ENCODE results near the gene CACNA1E. TPM values are rescaled to one million over a fixed set of nuclear protein-coding genes. Genes with fewer than 3 reads are reported as not detected.

CACNA1E gene
- total and polyA plus RNA-seq, 9 donors = 0.17 to 0.70 (median 0.38) TPM

GRCh38 chr1:181626279-181626938, 143.1 kb downstream of the CACNA1E start:
- Histone ChIP-seq H3K27ac (ENCODE audit: low read length) (no peak overlapping the region), H3K4me3 (ENCODE audit: low read length) (no peak overlapping the region), H3K9me3 (replicated peaks; ENCODE audit: control insufficient read depth, low read depth, low read length) (no peaks in the 10 kb centered on the region), H3K27me3 (ENCODE audit: control insufficient read depth, insufficient read depth, low read length) (no peaks in the 10 kb centered on the region), H3K4me1 (ENCODE audit: control insufficient read depth, insufficient read depth, low read length) (no peaks in the 10 kb centered on the region), H3K36me3 (ENCODE audit: control insufficient read depth, insufficient read depth, low read length) (no peaks in the 10 kb centered on the region)
- no peak for DNase-seq
- WGBS (ENCODE audit: insufficient coverage) = 63% methylated on average over 1 of the region's 5 CpGs

- WGBS (ENCODE audit: insufficient coverage) = 65% methylated on average over 2 of the region's 2 CpGs
Observed at GRCh38 chr1:181630398-181630797, 147.1 kb downstream of the CACNA1E start.

DNA sequence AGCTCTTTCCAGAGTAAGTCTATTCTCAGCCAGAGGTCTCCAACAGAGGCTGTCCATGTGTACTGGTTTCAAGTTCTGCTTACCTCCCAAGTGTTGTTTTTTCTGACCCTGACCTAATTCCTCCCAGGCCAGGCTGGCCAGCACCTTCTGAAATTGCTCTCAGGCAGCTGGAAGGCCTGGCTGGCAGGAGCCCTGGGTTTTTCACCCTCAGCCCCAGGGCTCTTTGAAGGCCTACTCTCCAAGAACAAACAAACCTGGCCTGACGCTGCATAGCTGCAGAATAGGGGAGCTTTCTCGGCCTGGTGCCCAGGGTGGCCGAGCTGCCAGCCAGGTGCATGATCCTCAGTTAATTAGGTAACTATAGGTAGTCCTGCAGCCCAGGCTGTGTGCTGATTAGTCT, 147.5 kb downstream of the CACNA1E start:
- H3K36me3 ChIP-seq (ENCODE audit: control insufficient read depth, insufficient read depth, low read length) = no peaks in the 10 kb centered on the region
- WGBS (ENCODE audit: insufficient coverage) = 76% methylated on average over 3 of the region's 3 CpGs
- H3K27me3 ChIP-seq (ENCODE audit: control insufficient read depth, insufficient read depth, low read length) = no peaks in the 10 kb centered on the region
- no peak overlapping the region for H3K27ac ChIP-seq (ENCODE audit: low read length)
- peak; percentile 3 for DNase-seq
- H3K9me3 ChIP-seq (replicated peaks; ENCODE audit: control insufficient read depth, low read depth, low read length) = no peaks in the 10 kb centered on the region
- H3K4me1 ChIP-seq (ENCODE audit: control insufficient read depth, insufficient read depth, low read length) = no peaks in the 10 kb centered on the region
- no peak overlapping the region for H3K4me3 ChIP-seq (ENCODE audit: low read length)

More at GRCh38 chr1:181630398-181630797, 147.1 kb downstream of the CACNA1E start:
- Histone ChIP-seq H3K9me3 (replicated peaks; ENCODE audit: control insufficient read depth, low read depth, low read length) (no peaks in the 10 kb centered on the region), H3K27me3 (ENCODE audit: control insufficient read depth, insufficient read depth, low read length) (no peaks in the 10 kb centered on the region), H3K4me3 (ENCODE audit: low read length) (no peak overlapping the region), H3K27ac (ENCODE audit: low read length) (no peak overlapping the region), H3K4me1 (ENCODE audit: control insufficient read depth, insufficient read depth, low read length) (no peaks in the 10 kb centered on the region), H3K36me3 (ENCODE audit: control insufficient read depth, insufficient read depth, low read length) (no peaks in the 10 kb centered on the region)
- no peak for DNase-seq

GRCh38 chr1:181632492-181632891, 149.2 kb downstream of the CACNA1E start:
- WGBS (ENCODE audit: insufficient coverage) = 17% methylated on average over 1 of the region's 1 CpG
- peaks cover under 1% of the 10 kb centered on the region for H3K4me1 ChIP-seq (ENCODE audit: control insufficient read depth, insufficient read depth, low read length)
- no peak for DNase-seq
- no peaks in the 10 kb centered on the region for H3K9me3 ChIP-seq (replicated peaks; ENCODE audit: control insufficient read depth, low read depth, low read length)
- no peak overlapping the region for H3K27ac ChIP-seq (ENCODE audit: low read length)
- no peaks in the 10 kb centered on the region for H3K27me3 ChIP-seq (ENCODE audit: control insufficient read depth, insufficient read depth, low read length)
- no peak overlapping the region for H3K4me3 ChIP-seq (ENCODE audit: low read length)
- no peaks in the 10 kb centered on the region for H3K36me3 ChIP-seq (ENCODE audit: control insufficient read depth, insufficient read depth, low read length)

- 87% methylated on average over 3 of the region's 6 CpGs for WGBS (ENCODE audit: insufficient coverage)
- Histone ChIP-seq H3K27ac (ENCODE audit: low read length) (no peak overlapping the region), H3K27me3 (ENCODE audit: control insufficient read depth, insufficient read depth, low read length) (no peaks in the 10 kb centered on the region), H3K4me3 (ENCODE audit: low read length) (no peak overlapping the region), H3K4me1 (ENCODE audit: control insufficient read depth, insufficient read depth, low read length) (peaks cover 5% of the 10 kb centered on the region), H3K36me3 (ENCODE audit: control insufficient read depth, insufficient read depth, low read length) (no peaks in the 10 kb centered on the region), H3K9me3 (replicated peaks; ENCODE audit: control insufficient read depth, low read depth, low read length) (no peaks in the 10 kb centered on the region)
- no peak for DNase-seq
Observed at GRCh38 chr1:181632960-181633359, 149.6 kb downstream of the CACNA1E start.

- Histone ChIP-seq H3K27me3 (ENCODE audit: control insufficient read depth, insufficient read depth, low read length) (no peaks in the 10 kb centered on the region), H3K9me3 (replicated peaks; ENCODE audit: control insufficient read depth, low read depth, low read length) (no peaks in the 10 kb centered on the region), H3K4me3 (ENCODE audit: low read length) (no peak overlapping the region), H3K4me1 (ENCODE audit: control insufficient read depth, insufficient read depth, low read length) (peaks cover 7% of the 10 kb centered on the region), H3K36me3 (ENCODE audit: control insufficient read depth, insufficient read depth, low read length) (no peaks in the 10 kb centered on the region), H3K27ac (ENCODE audit: low read length) (no peak overlapping the region)
- whole genome bisulfite sequencing (ENCODE audit: insufficient coverage) = no CpG with 5 or more reads among the region's 1 CpG
- DNase-seq = no peak
Observed at GRCh38 chr1:181635110-181635509, 151.8 kb downstream of the CACNA1E start.

GRCh38 chr1:181637998-181638397, 154.7 kb downstream of the CACNA1E start:
- peak; percentile 22 for DNase-seq

GRCh38 chr1:181640956-181641355, 157.6 kb downstream of the CACNA1E start:
- 100% methylated on average over 1 of the region's 3 CpGs for whole genome bisulfite sequencing (ENCODE audit: insufficient coverage)
- Histone ChIP-seq H3K36me3 (ENCODE audit: control insufficient read depth, insufficient read depth, low read length) (no peaks in the 10 kb centered on the region), H3K27me3 (ENCODE audit: control insufficient read depth, insufficient read depth, low read length) (no peaks in the 10 kb centered on the region), H3K4me3 (ENCODE audit: low read length) (no peak overlapping the region), H3K4me1 (ENCODE audit: control insufficient read depth, insufficient read depth, low read length) (peaks cover 7% of the 10 kb centered on the region), H3K9me3 (replicated peaks; ENCODE audit: control insufficient read depth, low read depth, low read length) (no peaks in the 10 kb centered on the region), H3K27ac (ENCODE audit: low read length) (no peak overlapping the region)
- no peak for DNase-seq

More at GRCh38 chr1:181637998-181638397, 154.7 kb downstream of the CACNA1E start:
- H3K36me3 ChIP-seq (ENCODE audit: control insufficient read depth, insufficient read depth, low read length) = no peaks in the 10 kb centered on the region
- peaks cover 7% of the 10 kb centered on the region for H3K4me1 ChIP-seq (ENCODE audit: control insufficient read depth, insufficient read depth, low read length)
- H3K27me3 ChIP-seq (ENCODE audit: control insufficient read depth, insufficient read depth, low read length) = no peaks in the 10 kb centered on the region
- no peak overlapping the region for H3K27ac ChIP-seq (ENCODE audit: low read length)
- H3K4me3 ChIP-seq (ENCODE audit: low read length) = no peak overlapping the region
- H3K9me3 ChIP-seq (replicated peaks; ENCODE audit: control insufficient read depth, low read depth, low read length) = no peaks in the 10 kb centered on the region

GRCh38 chr1:181643631-181644030, 160.3 kb downstream of the CACNA1E start:
- 75% methylated on average over 1 of the region's 3 CpGs for WGBS (ENCODE audit: insufficient coverage)
- Histone ChIP-seq H3K27ac (ENCODE audit: low read length) (no peak overlapping the region), H3K9me3 (replicated peaks; ENCODE audit: control insufficient read depth, low read depth, low read length) (no peaks in the 10 kb centered on the region), H3K4me1 (ENCODE audit: control insufficient read depth, insufficient read depth, low read length) (no peaks in the 10 kb centered on the region), H3K4me3 (ENCODE audit: low read length) (no peak overlapping the region), H3K27me3 (ENCODE audit: control insufficient read depth, insufficient read depth, low read length) (no peaks in the 10 kb centered on the region), H3K36me3 (ENCODE audit: control insufficient read depth, insufficient read depth, low read length) (no peaks in the 10 kb centered on the region)
- no peak for DNase-seq

GRCh38 chr1:181645171-181645570, 161.9 kb downstream of the CACNA1E start:
- Histone ChIP-seq H3K27me3 (ENCODE audit: control insufficient read depth, insufficient read depth, low read length) (no peaks in the 10 kb centered on the region), H3K4me3 (ENCODE audit: low read length) (no peak overlapping the region), H3K4me1 (ENCODE audit: control insufficient read depth, insufficient read depth, low read length) (no peaks in the 10 kb centered on the region), H3K9me3 (replicated peaks; ENCODE audit: control insufficient read depth, low read depth, low read length) (no peaks in the 10 kb centered on the region), H3K36me3 (ENCODE audit: control insufficient read depth, insufficient read depth, low read length) (no peaks in the 10 kb centered on the region), H3K27ac (ENCODE audit: low read length) (no peak overlapping the region)
- 83% methylated on average over 4 of the region's 5 CpGs for WGBS (ENCODE audit: insufficient coverage)
- DNase-seq = no peak

- no peak overlapping the region for H3K4me3 ChIP-seq (ENCODE audit: low read length)
- H3K36me3 ChIP-seq (ENCODE audit: control insufficient read depth, insufficient read depth, low read length) = no peaks in the 10 kb centered on the region
- no peak for DNase-seq
- no peak overlapping the region for H3K27ac ChIP-seq (ENCODE audit: low read length)
- no peaks in the 10 kb centered on the region for H3K4me1 ChIP-seq (ENCODE audit: control insufficient read depth, insufficient read depth, low read length)
- WGBS (ENCODE audit: insufficient coverage) = 70% methylated on average over 8 of the region's 8 CpGs
- no peaks in the 10 kb centered on the region for H3K9me3 ChIP-seq (replicated peaks; ENCODE audit: control insufficient read depth, low read depth, low read length)
- no peaks in the 10 kb centered on the region for H3K27me3 ChIP-seq (ENCODE audit: control insufficient read depth, insufficient read depth, low read length)
Observed at GRCh38 chr1:181646710-181647109, 163.4 kb downstream of the CACNA1E start.

Measured in muscle of leg (tissue), 11 donors.